ENCODE results near the gene TEAD1.

- TF ChIP-seq CTCF (IDR thresholded peaks at IDR 0.05; ENCODE audit: insufficient read depth, low read length) (no peak), REST (IDR thresholded peaks at IDR 0.05; ENCODE audit: insufficient replicate concordance, low read depth) (no peak)
Measured at GRCh38 chr11:12640926-12641849, 33.0 kb upstream of the TEAD1 start.
